Measurements from ENCODE around the gene RNF187. TPM values are rescaled to one million over a fixed set of nuclear protein-coding genes. Genes with fewer than 3 reads are reported as not detected.
A peak's percentile ranks its signal among the peaks of the same experiment; 100 is the strongest.
"Not testable (repeated sequence)": the region's sequence is repeated elsewhere in the genome, so short reads cannot be mapped to it uniquely, and the experiment has no call there.

RNF187 gene
- total RNA-seq, 2 experiments from 2014 or later = 110 to 112 TPM

GRCh38 chr1:228500901-228501871 is 14.0 kb downstream of the RNF187 start:
- H3K9me3 Mint-ChIP-seq = no peaks in the 10 kb centered on the region
- H3K4me1 Mint-ChIP-seq (ENCODE audit: low read depth) = peaks cover 25% of the 10 kb centered on the region
- ChIA-PET POLR2A (interaction anchor here (0.9 to 1.6 kb wide), 5 partner anchors 10 to 94 kb away, joined by 3 to 4 read pairs (median 3); partner anchors contain the start of gene TRIM11), CTCF (interaction anchor here (0.6 to 4.3 kb wide), 29 partner anchors 9 to 726 kb away, joined by 3 to 30 read pairs (median 4); partner anchors contain the start of genes GUK1, IBA57, RNF187 and TRIM11)
- no peaks in the 10 kb centered on the region for H3K27me3 Mint-ChIP-seq
- peak; percentile 96 for DNase-seq
- peak overlapping the region; percentile 30 for H3K27ac Mint-ChIP-seq
- peak overlapping the region; percentile 28 for H3K4me3 Mint-ChIP-seq
- intact Hi-C loops (cut with micrococcal nuclease) = loop anchor here (1.0 to 5.0 kb wide), 6 partner anchors 14 to 124 kb away; partner anchors contain the start of gene TRIM11
- peaks cover 10% of the 10 kb centered on the region for H3K36me3 Mint-ChIP-seq

GRCh38 chr1:228502522-228502921 is 15.3 kb downstream of the RNF187 start:
- Mint-ChIP-seq H3K36me3 (peaks cover 3% of the 10 kb centered on the region), H3K4me3 (no peak overlapping the region), H3K27me3 (no peaks in the 10 kb centered on the region), H3K27ac (no peak overlapping the region), H3K4me1 (ENCODE audit: low read depth) (peaks cover 16% of the 10 kb centered on the region), H3K9me3 (no peaks in the 10 kb centered on the region)
- CTCF ChIA-PET = interaction anchor here (2.8 to 4.3 kb wide), 3 partner anchors 13 to 30 kb away, joined by 17 to 30 read pairs (median 17); partner anchors contain the start of gene RNF187
- POLR2A ChIA-PET = interaction anchor here (1.4 kb wide), 1 partner anchor 38 kb away, joined by 3 read pairs; no protein-coding TSS in a partner anchor
- DNase-seq = no peak
- intact Hi-C loops (cut with micrococcal nuclease) = loop anchor here (5.0 kb wide), 1 partner anchor 125 kb away; no protein-coding TSS in a partner anchor

GRCh38 chr1:228505944-228506343 is 18.8 kb downstream of the RNF187 start:
- H3K27ac Mint-ChIP-seq; H3K36me3 Mint-ChIP-seq; CTCF ChIA-PET; H3K4me1 Mint-ChIP-seq (ENCODE audit: low read depth); H3K4me3 Mint-ChIP-seq; H3K27me3 Mint-ChIP-seq; POLR2A ChIA-PET; intact Hi-C loops (cut with micrococcal nuclease); H3K9me3 Mint-ChIP-seq; DNase-seq: not testable (repeated sequence)

GRCh38 chr1:228507961-228508652 is 20.9 kb downstream of the RNF187 start:
- H3K27ac Mint-ChIP-seq = no peak overlapping the region
- intact Hi-C loops (cut with micrococcal nuclease) = no loop called here
- H3K9me3 Mint-ChIP-seq = no peaks in the 10 kb centered on the region
- ChIA-PET POLR2A (no interaction called here), CTCF (no interaction called here)
- no peak for DNase-seq
- H3K36me3 Mint-ChIP-seq = no peaks in the 10 kb centered on the region
- H3K4me3 Mint-ChIP-seq = no peak overlapping the region
- H3K4me1 Mint-ChIP-seq (ENCODE audit: low read depth) = peaks cover 5% of the 10 kb centered on the region
- H3K27me3 Mint-ChIP-seq = no peaks in the 10 kb centered on the region

- intact Hi-C loops (cut with micrococcal nuclease) = no loop called here
- DNase-seq = no peak
- ChIA-PET CTCF (no interaction called here), POLR2A (no interaction called here)
- no peaks in the 10 kb centered on the region for H3K27me3 Mint-ChIP-seq
- no peaks in the 10 kb centered on the region for H3K36me3 Mint-ChIP-seq
- H3K4me3 Mint-ChIP-seq = no peak overlapping the region
- peaks cover 5% of the 10 kb centered on the region for H3K4me1 Mint-ChIP-seq (ENCODE audit: low read depth)
- no peaks in the 10 kb centered on the region for H3K9me3 Mint-ChIP-seq
- no peak overlapping the region for H3K27ac Mint-ChIP-seq
These were observed 21.7 kb downstream of the RNF187 start for GRCh38 chr1:228508840-228509415.

GRCh38 chr1:228510101-228510802 is 23.1 kb downstream of the RNF187 start:
- ChIA-PET POLR2A (no interaction called here), CTCF (interaction anchor here (1.0 kb wide), 1 partner anchor 9 kb away, joined by 3 read pairs; no protein-coding TSS in a partner anchor)
- Mint-ChIP-seq H3K4me3 (no peak overlapping the region), H3K27ac (no peak overlapping the region), H3K9me3 (no peaks in the 10 kb centered on the region), H3K36me3 (no peaks in the 10 kb centered on the region), H3K4me1 (ENCODE audit: low read depth) (peaks cover 5% of the 10 kb centered on the region), H3K27me3 (no peaks in the 10 kb centered on the region)
- no peak for DNase-seq
- intact Hi-C loops (cut with micrococcal nuclease) = no loop called here

GRCh38 chr1:228510803-228511413 is 23.7 kb downstream of the RNF187 start:
- intact Hi-C loops (cut with micrococcal nuclease) = no loop called here
- CTCF ChIA-PET = interaction anchor here (1.0 kb wide), 1 partner anchor 10 kb away, joined by 3 read pairs; no protein-coding TSS in a partner anchor
- no peak overlapping the region for H3K27ac Mint-ChIP-seq
- no peaks in the 10 kb centered on the region for H3K27me3 Mint-ChIP-seq
- H3K36me3 Mint-ChIP-seq = no peaks in the 10 kb centered on the region
- POLR2A ChIA-PET = interaction anchor here (0.7 kb wide), 1 partner anchor 10 kb away, joined by 3 read pairs; no protein-coding TSS in a partner anchor
- DNase-seq = no peak
- H3K9me3 Mint-ChIP-seq = no peaks in the 10 kb centered on the region
- H3K4me3 Mint-ChIP-seq = no peak overlapping the region
- H3K4me1 Mint-ChIP-seq (ENCODE audit: low read depth) = peaks cover 5% of the 10 kb centered on the region

GRCh38 chr1:228511546-228512445 is 24.6 kb downstream of the RNF187 start:
- Mint-ChIP-seq H3K36me3 (no peaks in the 10 kb centered on the region), H3K4me1 (ENCODE audit: low read depth) (peaks cover 5% of the 10 kb centered on the region), H3K27ac (no peak overlapping the region), H3K4me3 (no peak overlapping the region), H3K9me3 (no peaks in the 10 kb centered on the region), H3K27me3 (no peaks in the 10 kb centered on the region)
- POLR2A ChIA-PET = interaction anchor here (0.7 to 1.5 kb wide), 2 partner anchors 11 to 55 kb away, joined by 3 read pairs; no protein-coding TSS in a partner anchor
- intact Hi-C loops (cut with micrococcal nuclease) = no loop called here
- no peak for DNase-seq
- CTCF ChIA-PET = interaction anchor here (0.8 to 1.0 kb wide), 2 partner anchors 11 to 49 kb away, joined by 3 read pairs; no protein-coding TSS in a partner anchor

GRCh38 chr1:228512781-228513198 is 25.6 kb downstream of the RNF187 start:
- no peak for DNase-seq
- Mint-ChIP-seq H3K27me3 (no peaks in the 10 kb centered on the region), H3K9me3 (no peaks in the 10 kb centered on the region), H3K27ac (no peak overlapping the region), H3K36me3 (no peaks in the 10 kb centered on the region), H3K4me3 (no peak overlapping the region), H3K4me1 (ENCODE audit: low read depth) (peaks cover 5% of the 10 kb centered on the region)
- CTCF ChIA-PET = interaction anchor here (0.8 to 1.5 kb wide), 2 partner anchors 12 to 513 kb away, joined by 3 to 4 read pairs; no protein-coding TSS in a partner anchor
- POLR2A ChIA-PET = interaction anchor here (0.6 to 1.5 kb wide), 2 partner anchors 56 to 926 kb away, joined by 3 to 6 read pairs; no protein-coding TSS in a partner anchor
- intact Hi-C loops (cut with micrococcal nuclease) = no loop called here

- Mint-ChIP-seq H3K4me3 (no peak overlapping the region), H3K4me1 (ENCODE audit: low read depth) (peaks cover 5% of the 10 kb centered on the region), H3K27ac (no peak overlapping the region), H3K36me3 (no peaks in the 10 kb centered on the region), H3K27me3 (no peaks in the 10 kb centered on the region), H3K9me3 (no peaks in the 10 kb centered on the region)
- intact Hi-C loops (cut with micrococcal nuclease) = no loop called here
- DNase-seq = no peak
- ChIA-PET CTCF (interaction anchor here (1.5 to 1.6 kb wide), 2 partner anchors 509 to 514 kb away, joined by 4 read pairs; no protein-coding TSS in a partner anchor), POLR2A (no interaction called here)
These were observed 26.2 kb downstream of the RNF187 start for GRCh38 chr1:228513236-228513900.
